ENCODE measurements around the gene CLCA1. TPM values are rescaled to one million over a fixed set of nuclear protein-coding genes. Genes with fewer than 3 reads are reported as not detected.

The CLCA1 gene
- total RNA-seq, 2 donors from 2014 or later, result not detected

- intact Hi-C loops (cut with DNase I), result no loop called here
- no peak for ATAC-seq
- 70 to 74% methylated on average over 4 of the region's 4 CpGs for WGBS, 2 donors
These were observed 8.5 kb downstream of the CLCA1 start for GRCh38 chr1:86477256-86477655.

GRCh38 chr1:86477682-86478081, 9.0 kb downstream of the CLCA1 start:
- Histone ChIP-seq H3K9me3 (no peaks in the 10 kb centered on the region), H3K4me1 (no peaks in the 10 kb centered on the region), H3K27me3 (no peaks in the 10 kb centered on the region), H3K4me3 (no peak overlapping the region), H3K36me3 (replicated peaks in 1 of 2; ENCODE audit: insufficient read depth in 1 of 2, low read depth in 2 of 2) (no peaks in the 10 kb centered on the region), H3K27ac (no peak overlapping the region)
- TF ChIP-seq, protein P1, sequence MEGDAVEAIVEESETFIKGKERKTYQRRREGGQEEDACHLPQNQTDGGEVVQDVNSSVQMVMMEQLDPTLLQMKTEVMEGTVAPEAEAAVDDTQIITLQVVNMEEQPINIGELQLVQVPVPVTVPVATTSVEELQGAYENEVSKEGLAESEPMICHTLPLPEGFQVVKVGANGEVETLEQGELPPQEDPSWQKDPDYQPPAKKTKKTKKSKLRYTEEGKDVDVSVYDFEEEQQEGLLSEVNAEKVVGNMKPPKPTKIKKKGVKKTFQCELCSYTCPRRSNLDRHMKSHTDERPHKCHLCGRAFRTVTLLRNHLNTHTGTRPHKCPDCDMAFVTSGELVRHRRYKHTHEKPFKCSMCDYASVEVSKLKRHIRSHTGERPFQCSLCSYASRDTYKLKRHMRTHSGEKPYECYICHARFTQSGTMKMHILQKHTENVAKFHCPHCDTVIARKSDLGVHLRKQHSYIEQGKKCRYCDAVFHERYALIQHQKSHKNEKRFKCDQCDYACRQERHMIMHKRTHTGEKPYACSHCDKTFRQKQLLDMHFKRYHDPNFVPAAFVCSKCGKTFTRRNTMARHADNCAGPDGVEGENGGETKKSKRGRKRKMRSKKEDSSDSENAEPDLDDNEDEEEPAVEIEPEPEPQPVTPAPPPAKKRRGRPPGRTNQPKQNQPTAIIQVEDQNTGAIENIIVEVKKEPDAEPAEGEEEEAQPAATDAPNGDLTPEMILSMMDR (IDR thresholded peaks at IDR 0.05), result no peak
- no peak for TF ChIP-seq POLR2A (IDR thresholded peaks at IDR 0.05)
- no peak for DNase-seq
- WGBS, 2 donors, result 72 to 76% methylated on average over 4 of the region's 4 CpGs
- no peak for ATAC-seq
- intact Hi-C loops (cut with DNase I), result no loop called here

More at GRCh38 chr1:86477256-86477655, 8.5 kb downstream of the CLCA1 start:
- no peaks in the 10 kb centered on the region for H3K27me3 ChIP-seq
- H3K36me3 ChIP-seq (replicated peaks in 1 of 2; ENCODE audit: insufficient read depth in 1 of 2, low read depth in 2 of 2), result no peaks in the 10 kb centered on the region
- DNase-seq, result no peak
- no peak overlapping the region for H3K27ac ChIP-seq
- H3K4me3 ChIP-seq, result no peak overlapping the region
- H3K9me3 ChIP-seq, result no peaks in the 10 kb centered on the region
- no peaks in the 10 kb centered on the region for H3K4me1 ChIP-seq
- no peak for TF ChIP-seq POLR2A (IDR thresholded peaks at IDR 0.05)
- TF ChIP-seq, protein P1 (IDR thresholded peaks at IDR 0.05), result no peak

DNA sequence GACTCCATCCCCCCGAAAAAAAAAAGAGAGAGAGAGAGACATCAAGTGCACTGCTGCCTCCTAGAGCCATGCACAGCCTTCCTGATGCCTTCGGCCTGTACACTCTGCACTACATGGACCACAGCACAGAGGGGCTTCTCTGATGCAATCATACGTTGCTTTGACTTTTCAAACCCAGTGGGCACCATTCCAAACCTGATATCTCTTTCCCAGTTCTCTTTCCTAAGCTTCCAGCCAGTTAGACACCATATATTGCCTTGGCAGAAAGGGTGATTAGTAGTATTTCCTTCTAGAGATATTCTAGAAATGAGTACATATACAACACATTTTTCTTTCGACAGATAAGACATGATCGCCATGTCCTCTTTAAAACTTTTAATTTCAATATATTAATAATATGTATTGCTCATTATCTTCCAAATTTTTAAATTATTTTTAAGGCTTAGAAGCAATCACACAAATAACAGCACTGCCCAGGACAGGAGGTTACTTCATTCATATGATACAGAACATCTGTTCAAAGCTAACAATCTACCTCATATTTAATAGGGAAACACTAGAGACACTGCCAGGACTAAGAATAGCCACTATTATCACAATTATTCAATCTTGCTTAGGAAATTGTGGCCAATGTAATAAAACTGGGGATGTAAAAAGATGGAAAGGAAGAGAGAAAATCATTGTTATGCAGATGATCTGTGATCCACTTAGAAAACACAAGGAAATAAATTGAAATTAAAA, 9.9 kb downstream of the CLCA1 start:
- Histone ChIP-seq H3K27ac (no peak overlapping the region), H3K27me3 (no peaks in the 10 kb centered on the region), H3K9me3 (no peaks in the 10 kb centered on the region), H3K36me3 (replicated peaks in 1 of 2; ENCODE audit: insufficient read depth in 1 of 2, low read depth in 2 of 2) (no peaks in the 10 kb centered on the region), H3K4me3 (no peak overlapping the region), H3K4me1 (no peaks in the 10 kb centered on the region)
- no peak for TF ChIP-seq POLR2A (IDR thresholded peaks at IDR 0.05)
- TF ChIP-seq, protein P1 (IDR thresholded peaks at IDR 0.05), result no peak
- ATAC-seq, result no peak
- intact Hi-C loops (cut with DNase I), result no loop called here
- WGBS, 2 donors, result 52 to 68% methylated on average over 5 of the region's 5 CpGs
- DNase-seq, result no peak

GRCh38 chr1:86481966-86482365, 13.2 kb downstream of the CLCA1 start:
- H3K36me3 ChIP-seq (replicated peaks in 1 of 2; ENCODE audit: insufficient read depth in 1 of 2, low read depth in 2 of 2), result no peaks in the 10 kb centered on the region
- H3K27ac ChIP-seq, result no peak overlapping the region
- H3K4me3 ChIP-seq, result no peak overlapping the region
- DNase-seq, result no peak
- WGBS, 2 donors, result 55 to 58% methylated on average over 4 of the region's 4 CpGs
- ATAC-seq, result no peak
- no peaks in the 10 kb centered on the region for H3K27me3 ChIP-seq
- H3K4me1 ChIP-seq, result no peaks in the 10 kb centered on the region
- no peaks in the 10 kb centered on the region for H3K9me3 ChIP-seq
- intact Hi-C loops (cut with DNase I), result no loop called here
- no peak for TF ChIP-seq POLR2A (IDR thresholded peaks at IDR 0.05)
- TF ChIP-seq, protein P1 (IDR thresholded peaks at IDR 0.05), result no peak
